Loucy (cell line): ENCODE data around the gene LSM12.

Experiments used
- H2AFZ ChIP-seq: fragments of 200-600 bp; sonication (generic); 2 replicates; pipeline ENCODE4 v1.6.0; 2016; ENCODE audit warnings: antibody characterized with exemption, mild to moderate bottlenecking, low read length, moderate library complexity
- H3F3A ChIP-seq: fragments of 200-600 bp; 2 replicates; pipeline ENCODE4 v1.6.0; 2016; ENCODE audit warnings: antibody characterized with exemption, low read depth, mild to moderate bottlenecking
- H3K27me3 ChIP-seq: fragments of 200-600 bp; sonication (generic); 2 replicates; pipeline ENCODE4 v1.6.1; 2014; ENCODE audit warnings: low read length, mild to moderate bottlenecking; ENCODE audit not compliant: insufficient read depth, poor library complexity, severe bottlenecking
- H3K36me3 ChIP-seq: fragments of 200-600 bp; sonication (generic); 2 replicates; pipeline ENCODE4 v1.6.1; 2016; ENCODE audit warnings: low read length; ENCODE audit not compliant: insufficient read depth
- H3K4me1 ChIP-seq: fragments of 200-600 bp; sonication (generic); 2 replicates; pipeline ENCODE4 v1.5.1; 2014; ENCODE audit warnings: low read length, mild to moderate bottlenecking; ENCODE audit not compliant: insufficient read depth, poor library complexity, severe bottlenecking
- H3K4me2 ChIP-seq: fragments of 200-600 bp; sonication (generic); 2 replicates; pipeline ENCODE4 v1.6.0; 2014; ENCODE audit warnings: antibody characterized with exemption, low read length, low read depth, mild to moderate bottlenecking; ENCODE audit not compliant: poor library complexity, severe bottlenecking
- H3K4me3 ChIP-seq: fragments of 200-600 bp; sonication (generic); 2 replicates; pipeline ENCODE4 v1.5.1; 2014; ENCODE audit warnings: low read length, mild to moderate bottlenecking, mixed read lengths; ENCODE audit not compliant: poor library complexity, severe bottlenecking
- H3K79me2 ChIP-seq: fragments of 200-600 bp; sonication (generic); 2 replicates; pipeline ENCODE4 v1.6.1; 2014; ENCODE audit warnings: low read length; ENCODE audit not compliant: insufficient read depth
- H3K9ac ChIP-seq: fragments of 200-600 bp; sonication (generic); 2 replicates; pipeline ENCODE4 v1.6.0; 2014; ENCODE audit warnings: mild to moderate bottlenecking, low read depth, low read length, moderate library complexity; ENCODE audit not compliant: poor library complexity, severe bottlenecking
- H3K9me2 ChIP-seq: fragments of 200-600 bp; sonication (generic); replicated peaks from 2 replicates; pipeline ENCODE4 v1.6.1; 2016; ENCODE audit warnings: low read depth, low read length, mixed read lengths
- H3K9me3 ChIP-seq: fragments of 200-600 bp; sonication (generic); 2 replicates; pipeline ENCODE4 v1.6.1; 2014; ENCODE audit warnings: mild to moderate bottlenecking, antibody characterized with exemption, low read length, low read depth; ENCODE audit not compliant: insufficient read depth
- H4K20me1 ChIP-seq: fragments of 200-600 bp; sonication (generic); 2 replicates; pipeline ENCODE4 v1.6.0; 2014; ENCODE audit warnings: antibody characterized with exemption, low read length, mild to moderate bottlenecking; ENCODE audit not compliant: insufficient read depth, poor library complexity, severe bottlenecking
- EZH2phosphoT487 ChIP-seq: fragments of 200-600 bp; IDR thresholded peaks from 2 replicates; pipeline ENCODE4 v1.6.1; 2018; ENCODE audit warnings: antibody characterized with exemption, mild to moderate bottlenecking, moderate library complexity, borderline replicate concordance
- TF ChIP-seq, protein P1 (sequence below): fragments of 200-600 bp; sonication (generic); conservative IDR thresholded peaks from 2 replicates; pipeline ENCODE4 v1.5.1; 2014; ENCODE audit warnings: mild to moderate bottlenecking, antibody characterized with exemption, low read length

Gene LSM12

DNA sequence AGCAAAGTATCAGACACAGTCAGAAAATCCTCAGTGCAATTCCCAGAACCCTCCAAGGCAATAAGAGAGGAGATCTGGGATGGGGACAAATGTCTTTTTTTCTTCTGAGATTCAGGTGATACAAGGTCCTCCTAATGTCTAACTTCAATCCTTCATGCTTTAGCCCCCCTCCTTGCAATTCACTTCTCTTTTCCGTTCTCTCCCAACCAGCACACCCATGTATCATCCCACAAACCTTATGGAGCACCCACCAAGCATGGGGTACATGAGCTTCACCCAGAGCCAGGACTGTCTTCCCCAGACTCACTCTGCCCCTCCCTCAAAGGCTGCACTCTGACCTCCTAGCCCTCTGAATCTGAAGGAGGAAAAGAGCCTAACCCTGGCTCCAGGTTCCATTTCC lies 46.9 kb upstream of the LSM12 start:
- Histone ChIP-seq H3K9me3 (no peaks in the 10 kb centered on the region), H3K4me1 (peaks cover 65% of the 10 kb centered on the region), H3K27me3 (no peaks in the 10 kb centered on the region), H3K4me2 (no peak overlapping the region), H2AFZ (no peak overlapping the region), H3K79me2 (peaks cover 72% of the 10 kb centered on the region), H3K9ac (peak overlapping the region; percentile 86), H3F3A (no peaks in the 10 kb centered on the region), H3K4me3 (no peak overlapping the region), H3K36me3 (no peaks in the 10 kb centered on the region), H4K20me1 (peaks cover 26% of the 10 kb centered on the region), H3K9me2 (no peaks in the 10 kb centered on the region)
- TF ChIP-seq, protein P1, sequence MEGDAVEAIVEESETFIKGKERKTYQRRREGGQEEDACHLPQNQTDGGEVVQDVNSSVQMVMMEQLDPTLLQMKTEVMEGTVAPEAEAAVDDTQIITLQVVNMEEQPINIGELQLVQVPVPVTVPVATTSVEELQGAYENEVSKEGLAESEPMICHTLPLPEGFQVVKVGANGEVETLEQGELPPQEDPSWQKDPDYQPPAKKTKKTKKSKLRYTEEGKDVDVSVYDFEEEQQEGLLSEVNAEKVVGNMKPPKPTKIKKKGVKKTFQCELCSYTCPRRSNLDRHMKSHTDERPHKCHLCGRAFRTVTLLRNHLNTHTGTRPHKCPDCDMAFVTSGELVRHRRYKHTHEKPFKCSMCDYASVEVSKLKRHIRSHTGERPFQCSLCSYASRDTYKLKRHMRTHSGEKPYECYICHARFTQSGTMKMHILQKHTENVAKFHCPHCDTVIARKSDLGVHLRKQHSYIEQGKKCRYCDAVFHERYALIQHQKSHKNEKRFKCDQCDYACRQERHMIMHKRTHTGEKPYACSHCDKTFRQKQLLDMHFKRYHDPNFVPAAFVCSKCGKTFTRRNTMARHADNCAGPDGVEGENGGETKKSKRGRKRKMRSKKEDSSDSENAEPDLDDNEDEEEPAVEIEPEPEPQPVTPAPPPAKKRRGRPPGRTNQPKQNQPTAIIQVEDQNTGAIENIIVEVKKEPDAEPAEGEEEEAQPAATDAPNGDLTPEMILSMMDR = no peak
- TF ChIP-seq EZH2phosphoT487 = no peak

DNA sequence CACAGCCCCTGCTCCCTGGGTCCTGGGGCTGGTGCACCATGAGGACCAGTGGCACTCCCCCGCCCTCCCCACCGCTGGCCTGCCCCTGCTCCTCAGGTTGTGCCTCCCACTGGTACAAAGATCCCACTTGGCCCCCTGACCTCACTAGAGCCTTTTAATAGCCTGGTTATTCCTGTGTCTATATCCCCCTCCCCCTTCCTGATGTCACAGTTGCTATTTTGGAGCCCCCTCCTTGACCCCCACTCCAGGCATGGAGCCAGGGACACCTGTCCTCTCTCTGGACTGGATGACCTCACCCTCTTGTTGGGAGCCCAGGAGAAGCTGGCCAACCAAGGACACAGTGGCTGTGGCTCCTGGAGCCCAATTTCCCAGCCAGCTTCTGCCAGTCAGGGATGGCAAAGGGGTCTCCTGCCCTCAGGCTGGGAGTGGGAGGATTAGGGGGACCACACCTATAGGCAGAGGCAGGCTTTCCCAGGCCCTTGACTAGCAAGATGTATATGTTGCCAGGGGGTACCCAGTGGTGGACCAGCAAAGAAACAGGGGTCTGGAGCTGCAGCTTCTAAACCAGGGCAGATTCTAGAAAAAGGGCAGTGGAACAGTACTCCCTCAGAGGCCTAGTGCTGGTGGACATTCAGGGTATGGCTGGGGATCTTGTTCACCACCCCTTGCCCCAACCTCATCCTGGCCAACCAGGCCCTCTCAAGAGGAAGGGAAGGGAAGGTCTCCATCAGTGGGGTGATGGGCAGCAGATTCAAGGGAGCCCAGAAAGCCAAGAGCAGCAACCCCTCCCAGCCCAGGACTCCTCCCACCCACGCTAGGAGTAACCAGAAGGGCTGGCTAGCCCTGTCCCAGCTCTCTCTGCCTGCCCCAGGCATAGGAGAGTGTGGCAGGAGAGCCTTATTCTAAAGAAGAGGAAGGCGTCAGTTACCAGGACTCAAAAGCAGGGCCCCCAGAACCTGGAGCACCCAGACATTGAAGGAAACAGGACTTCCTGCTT lies 46.1 kb upstream of the LSM12 start:
- Histone ChIP-seq H2AFZ (no peak overlapping the region), H3F3A (no peaks in the 10 kb centered on the region), H4K20me1 (peaks cover 31% of the 10 kb centered on the region), H3K4me3 (no peak overlapping the region), H3K9me3 (no peaks in the 10 kb centered on the region), H3K4me1 (peaks cover 69% of the 10 kb centered on the region), H3K27me3 (no peaks in the 10 kb centered on the region), H3K9ac (peak overlapping the region; percentile 86), H3K4me2 (peak overlapping the region; percentile 97), H3K36me3 (no peaks in the 10 kb centered on the region), H3K9me2 (no peaks in the 10 kb centered on the region), H3K79me2 (peaks cover 72% of the 10 kb centered on the region)
- TF ChIP-seq EZH2phosphoT487 = no peak
- TF ChIP-seq, protein P1 = no peak

DNA sequence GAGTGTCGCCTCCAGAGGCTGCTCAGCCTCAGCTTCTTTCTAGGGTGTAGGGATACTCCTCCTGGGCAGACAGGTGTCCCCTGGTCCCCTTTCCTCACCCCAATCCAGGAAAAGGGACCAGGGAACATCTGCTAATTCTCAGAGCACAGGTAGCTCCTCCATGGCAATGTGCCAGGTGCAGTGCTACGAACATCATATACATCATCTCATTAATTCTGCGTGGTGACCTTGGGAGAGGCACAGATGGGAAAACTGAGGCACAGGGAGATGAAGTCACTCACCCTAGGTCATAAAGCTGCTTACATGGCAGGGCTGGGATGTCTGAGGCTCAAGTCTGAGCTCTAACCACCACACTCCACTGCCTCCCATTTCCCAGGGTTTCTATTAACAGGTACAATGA lies 45.3 kb upstream of the LSM12 start:
- Histone ChIP-seq H3K9ac (peak overlapping the region; percentile 86), H3K79me2 (peaks cover 74% of the 10 kb centered on the region)

More for the DNA sequence above, 45.3 kb upstream of the LSM12 start:
- H3K9me2 ChIP-seq = no peaks in the 10 kb centered on the region
- H3K27me3 ChIP-seq = no peaks in the 10 kb centered on the region
- TF ChIP-seq, protein P1 = no peak
- no peak for TF ChIP-seq EZH2phosphoT487
- peak overlapping the region; percentile 86 for H3K4me3 ChIP-seq
- peaks cover 33% of the 10 kb centered on the region for H4K20me1 ChIP-seq
- no peaks in the 10 kb centered on the region for H3K36me3 ChIP-seq
- H2AFZ ChIP-seq = no peak overlapping the region
- H3K4me1 ChIP-seq = peaks cover 75% of the 10 kb centered on the region
- H3F3A ChIP-seq = no peaks in the 10 kb centered on the region
- no peaks in the 10 kb centered on the region for H3K9me3 ChIP-seq
- H3K4me2 ChIP-seq = peak overlapping the region; percentile 97
